Measurements from ENCODE around the gene MARK2.

The MARK2 gene

DNA sequence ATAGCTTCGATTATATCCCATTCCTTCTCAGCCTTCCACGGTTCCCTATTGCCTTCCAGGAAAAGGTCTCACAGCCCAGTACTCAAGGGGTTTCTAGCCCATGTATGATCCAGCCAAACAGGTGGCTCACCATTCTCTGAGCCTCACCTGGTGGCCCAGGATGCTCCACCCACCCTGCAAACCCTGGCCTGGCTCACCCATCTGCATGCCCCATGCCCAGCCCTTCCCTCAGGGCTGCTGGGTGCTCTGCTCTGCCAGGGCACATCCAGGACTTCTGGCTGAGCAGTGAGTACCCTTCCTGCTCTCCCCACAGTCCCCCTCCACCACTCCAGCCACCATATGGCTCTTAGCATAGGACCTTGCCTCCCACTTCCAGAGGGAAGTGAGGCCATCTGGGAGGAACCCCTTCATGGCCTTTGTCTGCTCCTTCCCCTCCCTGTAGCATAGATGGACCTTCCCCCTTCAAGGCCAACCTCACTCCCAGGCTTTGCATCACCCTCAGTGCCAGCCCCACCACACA, 83.8 kb downstream of the MARK2 start:
- DNase-seq (ENCODE audit: low spot score), result no peak

DNA sequence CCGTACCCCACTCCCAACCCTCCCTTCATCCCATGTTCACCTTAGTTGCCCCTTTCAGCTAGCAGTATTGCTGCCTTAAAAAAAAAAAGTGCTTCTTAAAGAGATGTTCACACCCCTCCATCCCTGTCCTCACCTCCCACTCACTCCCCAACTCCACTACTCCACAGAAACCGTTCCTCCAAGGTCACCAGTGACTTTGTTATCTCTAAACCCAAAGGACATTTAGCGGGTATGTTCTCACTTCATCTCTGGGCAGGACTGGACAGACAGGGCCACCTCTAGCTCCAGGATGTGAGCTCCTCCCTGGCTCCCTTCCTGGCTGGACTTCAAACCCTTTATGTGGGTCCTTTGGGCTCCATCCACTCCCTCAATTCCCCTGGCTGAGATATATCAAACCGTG, 84.4 kb downstream of the MARK2 start:
- DNase-seq (ENCODE audit: low spot score), result no peak

DNA sequence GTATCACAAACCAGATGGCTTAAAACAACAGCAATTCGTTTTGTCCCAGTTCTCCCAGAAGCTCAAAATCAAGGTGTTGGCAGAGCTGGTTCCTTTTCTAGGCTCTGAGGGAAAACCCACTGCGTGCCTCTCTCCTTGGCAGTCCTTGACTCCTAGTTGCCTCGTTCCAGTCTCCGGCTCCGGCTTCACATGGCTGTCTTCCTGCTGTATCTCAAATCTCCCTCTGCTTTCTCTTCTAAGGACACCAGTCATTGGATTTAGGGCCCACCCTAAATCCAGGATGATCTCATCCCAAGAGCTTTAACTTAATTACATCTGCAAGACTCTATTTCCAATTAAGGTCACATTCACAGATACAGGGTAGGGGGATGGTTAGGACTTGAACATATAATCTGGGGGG, 90.7 kb downstream of the MARK2 start:
- peak; percentile 73 for DNase-seq (ENCODE audit: low spot score)

DNA sequence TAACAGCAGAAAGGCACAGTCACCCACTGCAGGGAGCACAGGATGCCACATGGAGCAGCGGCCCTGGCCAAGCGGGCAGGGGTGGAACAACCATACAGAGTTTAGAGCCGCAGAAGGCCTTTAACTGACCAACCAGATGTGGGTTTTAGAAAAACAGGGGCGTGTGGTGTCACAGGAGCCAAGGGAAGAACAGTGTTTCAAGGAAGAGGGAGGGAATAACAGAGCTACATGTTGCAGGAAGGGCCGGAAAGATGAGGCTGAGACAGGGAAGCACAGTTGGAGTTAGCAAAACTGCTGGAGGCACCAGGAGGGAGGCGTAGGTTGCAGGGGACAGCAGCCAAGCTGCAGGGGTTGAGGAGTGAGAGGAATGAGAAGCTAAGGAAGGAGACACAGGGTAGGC, 92.1 kb downstream of the MARK2 start:
- DNase-seq (ENCODE audit: low spot score), result no peak

DNA sequence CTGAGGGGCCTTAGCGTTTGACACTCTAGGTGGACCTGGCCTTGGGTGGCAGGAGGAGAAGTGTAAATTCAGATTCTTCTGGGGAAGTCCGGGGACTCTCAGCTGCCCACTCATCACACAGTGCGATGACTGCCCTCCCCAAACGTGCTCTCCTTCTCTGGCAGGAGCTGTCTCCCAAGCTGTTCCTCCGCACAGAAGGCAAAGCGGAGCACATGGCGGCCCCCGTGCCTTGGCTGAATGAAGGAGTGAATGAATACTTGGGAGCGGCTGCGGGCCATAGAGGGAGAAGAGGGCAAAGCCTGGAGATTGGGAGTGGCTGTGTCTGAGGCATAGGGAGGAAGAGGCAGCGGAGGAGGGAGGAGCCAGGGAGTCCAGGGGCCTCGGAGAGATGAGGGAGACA, 93.0 kb downstream of the MARK2 start:
- DNase-seq (ENCODE audit: low spot score), result no peak

DNA sequence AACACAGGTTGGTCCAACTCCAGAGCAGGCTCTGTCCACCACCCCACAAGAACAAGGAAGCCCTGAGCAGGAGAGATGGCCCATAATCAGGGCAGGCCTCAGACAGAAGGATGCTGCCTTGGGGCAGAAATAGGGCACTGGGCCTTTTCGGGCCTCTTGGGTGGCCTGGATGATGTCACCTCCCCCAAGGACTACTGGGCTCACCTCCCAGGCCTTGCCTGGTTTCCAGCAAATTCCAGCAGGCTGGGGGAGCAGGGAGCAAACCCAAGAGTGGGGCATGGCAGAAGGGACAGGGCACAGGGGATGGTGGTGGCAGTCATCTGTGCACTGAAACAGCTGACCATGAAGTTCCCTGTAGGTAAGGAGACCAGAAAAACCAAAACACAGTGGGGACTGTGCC, 94.5 kb downstream of the MARK2 start:
- DNase-seq (ENCODE audit: low spot score), result no peak

DNA sequence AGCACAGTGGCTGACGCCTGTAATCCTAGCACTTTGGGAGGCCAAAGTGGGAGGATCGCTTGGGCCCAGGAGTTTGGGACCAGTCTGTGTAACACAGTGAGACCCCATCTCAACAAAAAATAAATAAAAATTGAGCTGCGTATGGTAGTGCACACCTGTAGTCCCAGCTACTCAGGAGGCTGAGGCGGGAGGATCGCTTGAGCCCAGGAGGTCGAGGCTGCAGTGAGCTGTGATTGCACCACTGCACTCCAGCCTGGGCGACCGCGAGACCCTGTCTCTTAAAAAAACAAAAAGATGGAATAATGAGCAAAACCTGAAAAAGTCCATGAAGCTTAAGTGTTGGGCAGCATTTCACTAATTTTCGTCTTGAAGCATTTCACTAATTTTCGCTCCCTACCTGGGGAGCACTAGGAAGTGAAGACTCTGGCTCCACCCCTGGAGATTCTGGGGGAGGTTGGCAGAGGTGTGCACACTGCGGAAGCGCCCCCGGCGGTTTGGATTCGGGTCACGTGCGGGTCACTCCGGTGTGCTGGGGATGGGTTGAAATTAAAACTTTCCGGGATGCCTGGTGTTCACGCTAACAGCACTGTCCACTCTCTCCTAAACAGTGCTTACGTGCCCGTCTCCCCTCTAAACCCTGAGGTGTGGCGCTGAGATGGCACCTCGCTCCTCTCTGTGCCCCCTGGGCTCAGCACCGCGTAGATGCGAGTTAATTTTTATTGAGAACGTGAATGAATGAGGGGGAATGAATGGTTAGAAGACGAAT, 99.0 kb downstream of the MARK2 start:
- no peak for DNase-seq (ENCODE audit: low spot score)

DNA sequence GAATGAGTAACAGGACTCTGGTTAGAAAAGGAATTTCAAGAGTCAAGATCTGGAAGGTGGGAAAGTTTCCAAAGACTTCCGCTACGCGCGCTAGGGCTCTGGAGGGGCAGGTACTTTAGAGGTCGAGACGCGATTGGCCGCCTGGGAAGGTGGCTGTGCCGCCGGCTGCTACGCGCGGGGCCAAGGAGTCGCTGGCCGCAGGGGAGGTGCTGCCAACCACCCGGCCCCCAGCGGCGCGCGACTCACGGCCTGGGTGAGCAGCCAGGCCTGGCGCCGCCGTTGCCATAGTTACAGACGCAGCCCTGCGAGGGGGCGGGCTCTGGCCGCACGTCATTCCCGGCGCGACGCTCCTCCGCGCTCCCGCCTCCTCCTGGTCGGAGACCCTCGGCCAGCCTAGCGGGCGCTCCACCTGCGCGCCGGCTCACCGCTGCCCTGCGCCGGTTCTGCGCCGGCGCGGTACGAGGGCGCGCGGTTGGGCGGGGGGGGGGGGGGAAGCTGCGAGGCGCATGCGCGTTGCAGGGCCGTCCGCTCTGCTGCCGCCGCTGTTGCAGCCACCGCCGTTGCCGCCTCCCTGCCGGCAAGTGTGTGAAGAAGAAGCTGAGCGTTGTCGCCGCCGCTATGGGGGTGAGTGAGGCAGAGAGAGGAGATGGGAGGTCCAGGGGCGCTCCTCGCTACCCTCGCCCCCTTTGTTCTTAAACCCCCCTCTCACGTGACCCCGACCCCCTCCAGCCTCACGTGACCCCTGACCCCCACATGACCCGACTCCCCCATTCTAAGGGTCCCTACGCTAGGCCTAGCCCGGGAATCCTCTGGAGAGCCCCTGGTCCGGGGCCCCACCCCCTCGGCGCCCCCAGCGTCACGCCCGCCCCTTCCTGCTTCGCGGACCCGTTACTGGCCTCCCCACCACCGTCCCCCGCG, 99.8 kb downstream of the MARK2 start, which contains the start of gene NAA40:
Gene NAA40, plus strand, starts transcription at position 524 of the 918 bp plus-strand sequence. Its CDS starts 95 bp downstream, at position 619.
- DNase-seq (ENCODE audit: low spot score), result peak; percentile 97

DNA sequence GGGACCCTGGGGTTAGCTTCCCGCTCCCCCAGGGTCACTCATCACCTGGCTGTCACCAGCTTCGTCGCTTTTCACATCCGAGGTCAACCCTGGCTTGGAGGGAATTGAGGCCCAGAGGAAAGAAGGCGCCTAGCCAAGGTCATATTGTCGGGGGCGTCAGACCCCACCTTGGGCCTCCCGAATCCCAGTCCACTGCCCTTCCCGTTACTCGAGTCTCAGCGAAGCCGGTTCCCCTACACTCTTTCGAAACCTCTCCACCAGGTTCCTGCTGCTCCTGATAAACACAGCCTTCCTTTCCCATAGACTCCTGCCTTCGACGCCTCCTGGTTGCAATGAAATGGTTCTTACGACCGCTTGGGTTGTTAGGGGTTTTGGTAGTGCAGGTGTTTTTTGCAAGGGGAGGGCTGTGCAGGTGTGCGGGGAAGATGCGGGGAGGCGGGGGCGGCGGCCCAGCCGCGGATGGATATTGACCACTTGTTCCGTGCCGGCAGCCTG, 100.5 kb downstream of the MARK2 start:
- peak; percentile 33 for DNase-seq (ENCODE audit: low spot score)

DNA sequence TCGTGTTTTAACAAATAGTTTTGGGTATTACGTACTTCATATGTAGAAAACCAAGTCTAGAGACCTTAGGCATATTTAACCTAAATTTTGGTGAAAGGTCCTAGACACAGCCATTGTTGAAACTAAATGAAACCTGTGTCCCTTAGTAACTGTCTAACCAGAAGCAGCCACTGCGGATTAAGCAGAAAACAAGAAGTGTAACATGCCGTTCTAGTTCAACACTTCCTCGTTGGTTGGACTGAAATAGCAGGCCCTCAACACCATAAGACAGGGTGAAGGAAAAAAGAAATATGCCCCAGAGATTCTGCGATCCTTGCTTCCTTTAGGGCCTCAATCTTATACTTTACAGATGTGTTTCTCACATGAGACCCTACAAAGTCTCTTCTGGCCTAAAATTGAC, 101.9 kb downstream of the MARK2 start:
- no peak for DNase-seq (ENCODE audit: low spot score)

DNA sequence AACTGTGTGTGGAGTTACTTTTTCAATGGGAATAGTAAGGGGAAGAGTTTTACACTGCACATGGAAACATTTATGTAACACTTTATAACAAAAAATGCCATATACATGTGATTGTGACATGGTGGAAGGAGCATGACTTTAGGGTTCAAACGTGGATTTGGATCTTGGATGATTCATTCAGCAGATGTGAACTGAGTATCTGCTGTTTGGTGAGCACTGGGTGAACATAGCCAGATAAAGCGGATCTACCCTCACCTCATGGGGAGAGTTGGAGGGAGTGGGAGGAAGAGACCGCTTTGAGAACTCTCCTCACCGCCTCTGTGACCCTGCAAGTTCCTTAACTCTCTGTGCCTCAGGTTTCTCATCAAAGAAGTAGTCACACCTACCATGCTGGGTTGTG, 103.0 kb downstream of the MARK2 start:
- no peak for DNase-seq (ENCODE audit: low spot score)

DNA sequence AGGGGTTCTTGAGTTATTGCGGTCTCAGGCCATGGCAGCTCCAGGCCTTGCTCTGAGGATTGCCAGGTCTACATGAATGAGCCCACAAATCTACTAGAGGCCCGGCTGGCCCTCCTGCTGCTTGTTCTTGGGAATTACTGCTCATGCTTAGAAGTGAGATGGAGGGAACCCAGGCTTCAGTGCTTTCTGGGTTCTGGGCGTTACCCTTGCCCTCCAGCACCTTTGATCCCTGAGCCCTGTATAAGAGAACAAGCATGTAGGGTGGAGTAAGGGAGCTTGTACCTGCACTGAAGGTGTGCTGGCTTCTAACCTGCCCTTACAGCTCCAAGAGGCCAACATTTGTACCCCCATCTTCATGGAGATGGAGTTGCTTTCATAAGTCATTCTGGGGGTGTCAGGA, 103.9 kb downstream of the MARK2 start:
- DNase-seq (ENCODE audit: low spot score), result no peak

DNA sequence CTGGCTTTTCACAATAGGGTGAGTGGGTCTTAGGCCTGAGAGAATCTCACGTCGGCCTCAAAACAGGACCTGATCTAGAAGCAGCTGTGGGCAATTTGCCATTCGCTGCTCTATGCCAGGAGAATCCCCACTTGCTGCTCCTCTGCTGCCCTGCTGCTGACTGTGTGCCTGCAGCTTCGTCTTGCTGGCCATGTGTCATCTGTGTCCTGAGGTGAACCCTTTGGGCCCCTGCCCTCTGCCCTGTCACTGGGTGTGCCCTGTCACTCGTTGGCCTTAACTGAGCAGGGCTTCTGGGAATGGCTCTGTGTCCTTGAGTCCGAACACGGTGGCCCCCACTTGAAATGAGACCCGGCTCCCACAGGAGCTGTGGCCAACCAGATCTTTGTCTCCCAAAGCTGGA, 106.1 kb downstream of the MARK2 start:
- no peak for DNase-seq (ENCODE audit: low spot score)

DNA sequence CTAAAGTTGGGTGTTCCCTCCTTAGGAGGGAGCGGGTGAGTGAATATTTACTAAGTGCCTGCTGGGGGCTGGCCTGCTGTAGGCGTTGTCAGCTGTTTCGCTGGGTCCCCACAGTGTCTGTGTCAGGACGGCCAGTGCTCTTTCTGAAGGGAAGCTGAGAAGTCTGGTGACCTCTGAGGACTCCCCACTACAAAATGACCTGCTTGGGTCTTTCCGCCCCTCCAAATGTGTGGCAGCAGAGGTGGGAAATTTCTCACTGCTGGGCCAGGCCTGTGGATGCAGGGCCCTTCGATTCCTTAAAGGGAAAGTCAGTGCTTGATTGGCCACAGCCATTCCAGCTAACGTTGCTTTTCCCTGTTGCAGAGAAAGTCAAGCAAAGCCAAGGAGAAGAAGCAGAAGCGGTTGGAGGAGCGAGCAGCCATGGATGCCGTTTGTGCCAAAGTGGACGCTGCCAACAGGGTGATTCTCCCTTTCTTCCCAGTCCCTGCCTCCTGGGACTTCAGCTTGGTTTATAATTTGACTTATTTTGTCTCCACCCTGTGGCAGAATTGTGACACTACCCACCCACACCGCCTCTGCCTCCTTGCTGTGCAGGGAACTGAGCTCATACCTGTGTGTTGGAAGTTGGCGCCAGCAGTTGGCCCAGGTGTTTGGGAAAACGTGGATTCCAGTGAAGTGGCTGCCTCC, 106.7 kb downstream of the MARK2 start:
- peak; percentile 70 for DNase-seq (ENCODE audit: low spot score)

DNA sequence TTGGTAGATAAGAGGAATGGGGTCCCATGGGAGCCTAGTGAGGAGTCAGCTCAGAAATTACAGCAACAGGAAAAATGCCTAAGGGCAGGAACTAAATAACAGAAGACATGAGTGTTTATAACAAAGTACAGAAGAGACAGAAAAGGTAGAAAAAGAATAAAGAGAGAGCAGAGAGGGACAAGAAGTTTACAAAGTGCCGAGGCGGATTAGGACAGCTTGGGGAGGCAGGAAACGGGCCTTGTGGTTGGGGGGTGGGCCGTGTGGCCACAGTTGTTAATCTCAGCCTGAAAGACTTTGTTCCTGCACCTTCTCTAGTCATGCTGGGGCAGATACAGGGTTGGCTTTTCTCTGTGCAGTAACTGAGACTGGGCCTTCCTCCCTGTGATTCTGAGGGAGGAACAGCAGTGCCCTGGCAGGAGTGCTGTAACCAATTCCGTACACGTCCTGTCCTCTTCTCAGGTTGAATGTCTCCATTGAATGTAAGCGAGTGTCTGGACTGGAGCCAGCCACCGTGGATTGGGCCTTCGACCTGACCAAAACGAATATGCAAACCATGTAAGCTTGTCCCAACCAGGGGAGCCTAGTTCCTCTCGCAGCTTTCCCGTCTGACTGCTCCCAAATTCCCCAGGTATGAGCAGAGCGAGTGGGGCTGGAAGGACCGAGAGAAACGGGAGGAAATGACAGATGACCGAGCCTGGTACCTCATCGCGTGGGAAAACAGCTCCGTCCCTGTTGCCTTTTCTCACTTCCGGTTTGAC, 113.0 kb downstream of the MARK2 start:
- no peak for DNase-seq (ENCODE audit: low spot score)

DNA sequence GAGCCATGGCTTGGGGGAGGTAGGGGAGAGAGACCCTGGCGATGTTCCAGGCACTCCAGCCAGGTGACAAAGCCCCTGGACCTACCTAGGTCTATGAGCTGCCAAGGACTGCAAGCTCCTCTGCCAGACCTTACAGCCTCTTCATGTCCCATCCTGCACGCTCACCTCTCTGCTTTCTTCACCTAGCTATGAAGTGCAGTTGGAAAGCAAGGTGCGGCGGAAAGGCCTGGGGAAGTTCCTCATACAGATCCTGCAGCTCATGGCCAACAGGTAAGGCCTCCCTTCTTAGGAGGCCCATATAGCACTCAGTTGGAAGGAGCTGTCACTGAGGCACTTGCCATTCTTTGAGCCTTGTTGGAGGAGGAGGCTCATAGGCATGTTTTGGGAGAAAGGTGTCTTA, 113.7 kb downstream of the MARK2 start:
- DNase-seq (ENCODE audit: low spot score), result no peak

DNA sequence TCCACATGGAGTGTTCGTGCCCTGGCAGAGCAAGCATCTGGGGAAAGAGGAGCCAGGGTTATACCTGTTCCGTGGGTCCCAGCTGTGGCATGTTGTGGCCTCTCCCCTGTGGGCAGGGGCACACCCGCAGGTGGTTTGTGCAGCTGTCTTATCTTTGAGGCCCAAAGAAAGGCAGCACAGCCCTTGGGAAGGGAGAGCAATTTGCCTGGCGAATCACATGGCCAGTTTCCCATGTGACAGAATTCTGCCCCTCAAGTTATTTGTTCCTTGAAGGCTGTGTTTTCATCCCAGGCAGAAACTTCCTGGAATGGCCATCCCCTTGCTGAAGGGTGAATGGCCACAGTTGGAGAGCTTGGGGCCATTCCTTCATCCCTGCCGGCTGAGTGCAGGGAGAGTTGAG, 119.1 kb downstream of the MARK2 start:
- no peak for DNase-seq (ENCODE audit: low spot score)
